ENCODE measurements around the gene KLHL36.

- no peak for TF ChIP-seq CTCF (IDR thresholded peaks at IDR 0.05)
- no peak for TF ChIP-seq ZNF121 (CRISPR knock-in tag; IDR thresholded peaks at IDR 0.05)
- TF ChIP-seq TEAD4 (CRISPR knock-in tag; IDR thresholded peaks at IDR 0.05): no peak
- no peak for TF ChIP-seq ATF2 (CRISPR knock-in tag; IDR thresholded peaks at IDR 0.05; ENCODE audit: borderline replicate concordance, low read depth)
- no peak for TF ChIP-seq EMX1 (CRISPR knock-in tag; IDR thresholded peaks at IDR 0.05)
- TF ChIP-seq ZNF138 (CRISPR knock-in tag; conservative IDR thresholded peaks at IDR 0.05): no peak
- no peak for TF ChIP-seq MAX (CRISPR knock-in tag; IDR thresholded peaks at IDR 0.05)
- TF ChIP-seq TEAD1 (CRISPR knock-in tag; IDR thresholded peaks at IDR 0.05): no peak
- TF ChIP-seq CREB1 (CRISPR knock-in tag; IDR thresholded peaks at IDR 0.05): no peak
- TF ChIP-seq JUN (CRISPR knock-in tag; IDR thresholded peaks at IDR 0.05): no peak
Observed at GRCh38 chr16:84603140-84603816, 45.0 kb upstream of the KLHL36 start.
